GM18909 (cell line): ENCODE data around the gene CYP21A2.
"Not testable (repeated sequence)": the region's sequence is repeated elsewhere in the genome, so short reads cannot be mapped to it uniquely, and the experiment has no call there.

Experiments
- ATAC-seq: cut with Tn5 transposase; IDR thresholded peaks from one replicate; pipeline ENCODE4 v1.9.1; 2021; ENCODE audit warnings: mild to moderate bottlenecking; ENCODE audit not compliant: unreplicated experiment, poor library complexity

The CYP21A2 gene

GRCh38 chr6:32037598-32038524 is at the start of gene CYP21A2:
TSS of gene CYP21A2 (plus strand) at chr6:32038415. CDS start at chr6:32038423, 8 bp downstream.
- ATAC-seq = not testable (repeated sequence)

DNA sequence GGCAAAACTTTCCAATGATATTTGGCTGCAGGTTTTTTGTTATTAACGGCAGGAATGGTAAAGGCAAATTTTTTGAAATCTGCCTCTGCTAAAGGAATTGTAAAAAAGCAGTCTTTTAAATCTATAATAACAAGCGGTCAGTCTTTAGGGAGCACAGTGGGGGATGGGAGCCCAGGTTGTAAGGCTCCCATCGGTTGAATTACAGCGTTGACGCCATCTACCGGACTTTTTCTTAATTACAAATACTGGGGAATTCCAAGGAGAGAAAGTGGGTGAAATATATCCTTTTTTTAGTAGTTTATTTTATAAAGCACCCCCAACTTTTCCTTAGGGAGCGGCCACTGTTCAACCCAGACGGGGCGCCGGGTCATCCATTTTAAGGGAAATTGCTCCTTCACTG is 48.9 kb upstream of the CYP21A2 start:
- ATAC-seq = not testable (repeated sequence)

GRCh38 chr6:31994421-31994820 is 43.8 kb upstream of the CYP21A2 start:
- not testable (repeated sequence) for ATAC-seq

DNA sequence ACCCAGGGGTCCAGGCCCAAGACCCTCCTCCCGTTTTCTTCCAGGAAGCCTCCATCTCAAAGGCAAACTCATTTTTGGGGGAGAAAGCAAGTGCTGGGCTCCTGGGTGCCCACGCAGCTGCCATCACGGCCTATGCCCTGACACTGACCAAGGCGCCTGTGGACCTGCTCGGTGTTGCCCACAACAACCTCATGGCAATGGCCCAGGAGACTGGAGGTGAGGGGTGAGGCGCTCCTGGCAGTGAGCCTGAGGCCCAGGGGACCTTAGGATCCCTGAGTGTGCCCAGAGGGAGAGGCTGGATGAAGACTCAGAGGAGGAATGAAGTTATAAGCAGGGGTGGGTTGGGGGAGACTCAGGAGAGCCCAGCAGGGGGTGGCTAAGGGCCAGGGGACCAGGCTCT is 41.8 kb upstream of the CYP21A2 start:
- not testable (repeated sequence) for ATAC-seq

DNA sequence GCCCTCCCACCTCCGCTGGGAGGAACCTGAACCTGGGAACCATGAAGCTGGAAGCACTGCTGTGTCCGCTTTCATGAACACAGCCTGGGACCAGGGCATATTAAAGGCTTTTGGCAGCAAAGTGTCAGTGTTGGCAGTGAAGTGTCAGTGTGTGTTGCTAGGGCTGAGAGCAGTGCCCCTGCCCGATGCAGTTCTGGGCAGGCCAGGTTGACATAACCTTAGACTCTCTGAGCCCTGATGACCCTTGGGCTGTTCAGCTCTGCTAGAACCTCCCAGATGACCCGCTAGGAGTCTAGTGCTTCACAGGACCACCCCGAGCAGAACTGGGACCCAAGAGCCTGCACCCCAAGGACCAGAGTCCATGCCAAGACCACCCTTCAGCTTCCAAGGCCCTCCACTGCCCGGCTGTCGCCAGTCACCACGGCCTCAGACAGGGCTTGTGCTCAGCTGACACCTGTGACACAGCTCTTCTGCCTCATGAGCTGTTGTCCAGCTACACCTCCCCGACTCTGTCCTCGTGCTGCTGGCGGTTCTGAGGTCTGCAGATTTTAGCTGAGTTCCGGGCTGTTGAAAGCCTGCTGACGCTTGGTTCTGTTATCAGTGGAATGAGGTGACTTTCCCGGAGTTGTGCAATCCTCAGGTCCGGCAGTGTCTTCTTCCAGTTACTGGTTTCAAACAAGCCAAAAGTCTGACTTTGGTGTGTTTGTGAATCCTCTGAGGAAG is 35.5 kb upstream of the CYP21A2 start:
- ATAC-seq = not testable (repeated sequence)

DNA sequence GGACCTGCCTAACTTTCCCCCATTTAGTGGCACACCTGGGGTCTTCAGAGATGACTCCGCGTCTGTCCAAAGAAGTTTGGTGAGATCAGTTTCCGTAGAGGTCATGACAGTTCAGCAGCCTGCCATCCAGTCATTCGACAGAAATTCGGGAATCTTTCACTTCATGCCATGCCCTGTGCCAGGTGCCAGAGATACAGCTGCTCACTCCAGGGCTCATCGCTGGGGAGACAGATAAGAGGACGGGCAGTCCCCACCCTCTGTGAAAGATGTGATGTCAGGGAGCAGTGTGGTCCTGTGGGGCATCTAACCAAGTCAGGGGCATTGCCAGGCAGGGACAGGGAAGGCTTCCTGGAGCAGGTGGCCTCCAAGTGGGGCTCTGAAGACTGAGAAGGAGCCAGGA is 34.9 kb upstream of the CYP21A2 start:
- ATAC-seq = not testable (repeated sequence)

DNA sequence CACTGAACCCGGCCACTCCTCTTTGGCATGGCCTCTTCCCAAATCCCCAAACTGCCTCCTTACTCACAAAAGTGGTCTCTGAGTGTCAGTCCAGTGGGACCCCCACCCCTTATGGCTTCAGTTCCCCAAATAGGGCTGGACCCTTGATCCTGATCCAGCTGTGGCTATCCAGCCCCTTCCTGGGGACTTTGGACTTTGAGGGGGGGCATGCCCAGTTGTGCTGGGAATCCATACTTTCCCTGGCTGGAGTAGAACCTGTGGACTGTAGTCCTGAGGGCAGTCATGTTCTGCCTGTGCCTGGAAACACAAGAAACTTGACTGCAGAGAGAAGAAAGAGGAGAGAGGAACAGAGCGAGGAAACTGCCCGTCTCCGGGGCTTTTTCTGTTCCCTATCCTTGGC is 33.8 kb upstream of the CYP21A2 start:
- not testable (repeated sequence) for ATAC-seq

DNA sequence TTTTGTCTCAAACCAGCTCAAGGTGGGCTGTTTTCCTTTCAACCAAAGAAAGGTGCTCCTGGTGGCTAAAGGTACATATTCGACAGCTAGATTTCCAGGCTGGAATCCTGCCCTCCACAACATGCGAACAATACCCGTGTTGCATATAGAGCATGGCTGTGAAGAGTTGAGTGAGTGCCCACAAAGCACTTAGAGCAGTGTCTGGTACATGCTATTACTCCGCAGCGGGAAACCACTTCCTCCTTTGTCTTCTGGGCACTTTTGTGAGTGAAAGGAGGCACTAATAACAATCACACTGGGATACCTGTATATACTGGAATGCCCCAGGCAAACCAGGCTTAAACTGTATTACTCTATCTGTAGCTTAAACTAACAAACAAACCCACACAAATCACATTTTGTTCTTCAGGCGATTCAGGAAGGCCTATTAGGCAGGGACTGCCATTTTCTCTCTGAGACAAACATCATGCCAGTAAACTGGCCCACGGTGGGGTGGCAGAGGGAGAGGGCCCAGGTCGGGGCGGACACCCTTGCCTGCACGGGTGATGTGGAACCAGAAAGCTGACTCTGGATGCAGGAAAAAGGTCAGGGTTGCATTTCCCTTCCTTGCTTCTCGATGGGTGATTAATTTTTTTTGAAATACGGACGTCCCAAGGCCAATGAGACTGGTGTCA is 33.2 kb upstream of the CYP21A2 start:
- not testable (repeated sequence) for ATAC-seq

GRCh38 chr6:32005538-32005880 is 32.7 kb upstream of the CYP21A2 start:
- not testable (repeated sequence) for ATAC-seq

DNA sequence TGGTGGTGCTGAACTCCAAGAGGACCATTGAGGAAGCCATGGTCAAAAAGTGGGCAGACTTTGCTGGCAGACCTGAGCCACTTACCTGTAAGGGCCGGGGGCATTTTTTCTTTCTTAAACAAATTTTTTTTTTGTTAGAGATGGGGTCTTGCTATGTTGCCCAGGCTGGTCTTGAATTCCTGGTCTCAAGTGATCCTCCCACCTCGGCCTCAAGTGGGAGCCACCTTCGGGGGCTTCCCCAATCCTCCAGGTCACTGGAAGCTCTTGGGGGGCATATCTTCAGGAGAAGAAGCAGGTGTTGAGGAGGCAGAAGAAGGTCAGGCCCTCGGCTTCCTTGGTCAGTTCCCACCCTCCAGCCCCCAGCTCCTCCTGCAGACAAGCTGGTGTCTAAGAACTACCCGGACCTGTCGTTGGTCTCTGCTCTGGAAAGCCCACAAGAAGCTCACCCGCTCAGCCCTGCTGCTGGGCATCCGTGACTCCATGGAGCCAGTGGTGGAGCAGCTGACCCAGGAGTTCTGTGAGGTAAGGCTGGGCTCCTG is 32.2 kb upstream of the CYP21A2 start:
- not testable (repeated sequence) for ATAC-seq

DNA sequence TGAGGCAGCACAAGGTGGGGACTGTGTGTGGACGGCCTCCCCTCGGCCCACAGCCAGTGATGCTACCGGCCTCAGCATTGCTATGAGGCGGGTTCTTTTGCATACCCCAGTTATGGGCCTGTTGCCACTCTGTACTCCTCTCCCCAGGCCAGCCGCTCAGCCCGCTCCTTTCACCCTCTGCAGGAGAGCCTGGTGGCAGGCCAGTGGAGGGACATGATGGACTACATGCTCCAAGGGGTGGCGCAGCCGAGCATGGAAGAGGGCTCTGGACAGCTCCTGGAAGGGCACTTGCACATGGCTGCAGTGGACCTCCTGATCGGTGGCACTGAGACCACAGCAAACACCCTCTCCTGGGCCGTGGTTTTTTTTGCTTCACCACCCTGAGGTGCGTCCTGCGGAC is 31.1 kb upstream of the CYP21A2 start:
- not testable (repeated sequence) for ATAC-seq

DNA sequence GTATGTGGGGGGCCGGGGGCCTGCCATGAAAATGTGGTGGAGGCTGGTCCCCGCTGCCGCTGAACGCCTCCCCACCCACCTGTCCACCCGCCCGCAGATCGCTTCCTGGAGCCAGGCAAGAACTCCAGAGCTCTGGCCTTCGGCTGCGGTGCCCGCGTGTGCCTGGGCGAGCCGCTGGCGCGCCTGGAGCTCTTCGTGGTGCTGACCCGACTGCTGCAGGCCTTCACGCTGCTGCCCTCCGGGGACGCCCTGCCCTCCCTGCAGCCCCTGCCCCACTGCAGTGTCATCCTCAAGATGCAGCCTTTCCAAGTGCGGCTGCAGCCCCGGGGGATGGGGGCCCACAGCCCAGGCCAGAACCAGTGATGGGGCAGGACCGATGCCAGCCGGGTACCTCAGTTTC is 30.2 kb upstream of the CYP21A2 start:
- not testable (repeated sequence) for ATAC-seq

DNA sequence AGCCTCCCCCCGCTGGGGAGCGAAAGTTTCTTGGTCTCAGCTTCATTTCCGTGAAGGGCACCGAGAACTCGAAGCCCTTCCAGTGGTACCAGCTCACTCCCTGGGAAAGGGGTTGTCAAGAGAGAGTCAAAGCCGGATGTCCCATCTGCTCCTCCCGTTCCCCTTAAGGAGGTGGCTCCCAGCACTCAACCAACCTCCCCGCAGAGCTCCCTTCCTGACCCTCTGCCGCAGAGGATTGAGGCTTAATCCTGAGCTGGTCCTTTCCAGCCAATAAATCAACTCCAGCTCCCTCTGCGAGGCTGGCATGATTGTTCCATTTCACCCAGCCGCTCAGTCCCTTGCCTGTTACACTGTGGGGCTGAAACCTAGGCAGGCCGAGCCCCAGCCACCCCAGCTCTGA is 29.6 kb upstream of the CYP21A2 start:
- not testable (repeated sequence) for ATAC-seq

DNA sequence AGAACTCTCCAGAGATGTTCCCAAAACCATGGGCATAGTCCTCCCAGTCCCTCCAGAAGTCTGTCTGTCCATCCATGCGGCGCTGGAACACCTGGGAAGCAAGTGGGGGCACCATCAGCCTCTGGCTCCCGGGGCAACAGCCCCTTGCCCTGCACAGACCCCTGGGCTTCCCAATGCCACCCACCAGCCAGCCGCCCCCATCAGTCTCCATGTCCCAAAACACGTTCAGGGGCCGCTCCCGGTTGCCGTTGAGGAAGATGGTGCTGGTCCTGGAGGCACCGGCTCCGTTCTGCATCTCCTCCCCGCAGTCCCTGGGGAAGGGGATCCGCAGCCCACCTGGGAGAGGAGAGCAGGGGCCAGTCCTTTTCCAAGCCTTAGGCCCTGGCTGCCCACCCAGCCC is 28.7 kb upstream of the CYP21A2 start:
- not testable (repeated sequence) for ATAC-seq

GRCh38 chr6:32010856-32011530 is 27.2 kb upstream of the CYP21A2 start:
- ATAC-seq = not testable (repeated sequence)

DNA sequence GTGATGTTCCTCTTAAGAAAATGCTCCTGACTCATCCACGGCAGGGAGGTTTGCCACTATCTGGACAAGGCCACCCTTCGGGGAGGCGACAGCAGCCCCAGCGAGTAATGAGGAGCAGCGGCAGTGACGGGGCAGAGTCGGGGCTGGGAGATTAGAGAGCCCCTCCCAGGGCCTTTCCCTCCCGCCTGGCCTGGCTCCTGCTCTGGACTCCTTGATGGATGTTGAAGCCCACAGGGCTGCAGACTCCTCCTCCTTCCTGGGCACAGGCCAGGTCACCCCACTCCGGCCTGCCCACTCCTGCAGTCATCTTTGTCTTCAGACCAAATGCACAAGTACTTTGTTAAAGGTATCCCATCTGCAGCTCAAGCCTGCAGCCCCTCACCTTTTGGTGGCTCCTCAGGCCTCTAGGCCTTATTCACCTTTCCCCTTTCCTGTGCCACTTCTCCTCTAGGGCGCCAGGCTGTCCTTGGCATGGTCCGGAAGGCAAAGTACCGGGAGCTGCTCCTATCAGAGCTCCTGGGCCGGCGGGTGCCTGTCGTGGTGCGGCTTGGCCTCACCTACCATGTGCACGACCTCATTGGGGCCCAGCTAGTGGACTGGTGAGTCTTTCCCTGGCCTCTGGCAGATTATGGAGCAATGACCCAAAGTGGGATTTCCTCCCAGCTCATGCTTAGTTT is 25.1 kb upstream of the CYP21A2 start:
- not testable (repeated sequence) for ATAC-seq

DNA sequence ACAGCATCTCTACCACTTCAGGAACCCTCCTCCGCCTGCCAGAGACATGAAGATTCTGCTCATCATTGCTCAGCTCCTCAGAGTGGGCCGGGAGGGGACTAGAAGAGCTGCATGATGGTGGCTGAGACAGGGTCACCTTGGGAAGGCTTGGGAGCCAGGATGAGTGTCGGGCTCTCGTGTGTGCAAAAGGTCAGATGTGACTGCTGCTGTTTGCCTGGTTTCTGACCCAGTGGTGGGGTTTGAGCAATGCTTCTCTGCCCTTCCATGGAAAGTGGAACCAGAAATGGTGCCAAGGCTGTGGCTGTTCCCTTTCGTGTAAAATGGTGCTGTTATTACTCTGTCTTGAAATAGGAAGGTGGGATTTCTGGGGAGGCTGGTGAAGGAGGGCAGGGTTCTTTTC is 24.5 kb upstream of the CYP21A2 start:
- ATAC-seq = not testable (repeated sequence)

GRCh38 chr6:32014547-32014946 is 23.7 kb upstream of the CYP21A2 start, which contains the start of gene C4B:
TSS of gene C4B (plus strand) at chr6:32014795. CDS start at chr6:32014846, 51 bp downstream.
- not testable (repeated sequence) for ATAC-seq

DNA sequence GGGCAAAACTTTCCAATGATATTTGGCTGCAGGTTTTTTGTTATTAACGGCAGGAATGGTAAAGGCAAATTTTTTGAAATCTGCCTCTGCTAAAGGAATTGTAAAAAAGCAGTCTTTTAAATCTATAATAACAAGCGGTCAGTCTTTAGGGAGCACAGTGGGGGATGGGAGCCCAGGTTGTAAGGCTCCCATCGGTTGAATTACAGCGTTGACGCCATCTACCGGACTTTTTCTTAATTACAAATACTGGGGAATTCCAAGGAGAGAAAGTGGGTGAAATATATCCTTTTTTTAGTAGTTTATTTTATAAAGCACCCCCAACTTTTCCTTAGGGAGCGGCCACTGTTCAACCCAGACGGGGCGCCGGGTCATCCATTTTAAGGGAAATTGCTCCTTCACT is 16.1 kb upstream of the CYP21A2 start:
- not testable (repeated sequence) for ATAC-seq
